HepG2 (cell line): Measurements from ENCODE around the gene CABP4. TPM values are rescaled to one million over a fixed set of nuclear protein-coding genes. Genes with fewer than 3 reads are reported as not detected.
A peak's percentile ranks its signal among the peaks of the same experiment; 100 is the strongest.

Source experiments
- ETV5 ChIP-seq: IDR thresholded peaks from 2 replicates; pipeline ENCODE4 v1.6.1; 2018; ENCODE audit warnings: missing biosample characterization, missing genetic modification reagents, inconsistent platforms, borderline replicate concordance
- FOXA3 ChIP-seq: IDR thresholded peaks from 2 replicates; pipeline ENCODE4 v1.6.1; 2016; ENCODE audit warnings: missing genetic modification reagents, missing compliant biosample characterization
- KLF13 ChIP-seq: sonication (generic); formaldehyde crosslinking; IDR thresholded peaks from 2 replicates; pipeline ENCODE4 v1.4.0; 2020; ENCODE audit warnings: mild to moderate bottlenecking, missing genetic modification reagents
- KMT2B ChIP-seq: IDR thresholded peaks from 2 replicates; pipeline ENCODE4 v1.6.1; 2016; ENCODE audit warnings: missing genetic modification reagents, missing compliant biosample characterization
- MBNL3 ChIP-seq: fragments of 250-450 bp; sonication (Bioruptor Pico); conservative IDR thresholded peaks from 2 replicates; pipeline ENCODE4 v1.8.0; 2022; ENCODE audit warnings: mild to moderate bottlenecking, inconsistent platforms
- NCOA5 ChIP-seq: sonication (generic); formaldehyde crosslinking; IDR thresholded peaks from 2 replicates; pipeline ENCODE4 v1.4.0; 2020; ENCODE audit warnings: missing genetic modification reagents
- NONO ChIP-seq, 2 experiments: fragments of 450-650 bp in 1 of 2; sonication (generic) in 1 of 2; formaldehyde crosslinking in 1 of 2; IDR thresholded peaks in 1 of 2; conservative IDR thresholded peaks in 1 of 2; 2 replicates each; pipeline versions ENCODE4 v1.6.1 to v1.8.0; 2017 to 2022; ENCODE audit warnings: mild to moderate bottlenecking in 1 of 2, missing genetic modification reagents in 1 of 2, moderate library complexity in 1 of 2
- RXRB ChIP-seq: IDR thresholded peaks from 2 replicates; pipeline ENCODE4 v1.6.1; 2016; ENCODE audit warnings: borderline replicate concordance, missing genetic modification reagents, missing compliant biosample characterization
- SALL2 ChIP-seq: sonication (generic); formaldehyde crosslinking; IDR thresholded peaks from 2 replicates; pipeline ENCODE4 v1.8.1; 2023; ENCODE audit warnings: mild to moderate bottlenecking, missing genetic modification reagents, inconsistent platforms
- TP53 ChIP-seq: sonication (generic); formaldehyde crosslinking; conservative IDR thresholded peaks from 2 replicates; pipeline ENCODE4 v1.4.0; 2020; ENCODE audit warnings: missing genetic modification reagents
- TSC22D2 ChIP-seq: sonication (generic); formaldehyde crosslinking; IDR thresholded peaks from 2 replicates; pipeline ENCODE4 v1.5.1; 2020; ENCODE audit warnings: missing genetic modification reagents, mild to moderate bottlenecking, borderline replicate concordance
- polyA plus RNA-seq, 8 experiments: library from polyadenylated mRNA; depleted of rRNA in 3 of 8; stranded (reverse) in 7 of 8; unstranded in 1 of 8; fragments of >200 nt; fragmentation: Illumina TruSeq in 4 of 8; extraction: Trizol in 4 of 8; gene quantifications; 2 replicates each; pipeline versions ENCODE4 v1.2.1 to v1.2.3, GENCODE V29; 2011 to 2016; ENCODE audit warnings: low read depth in 4 of 8, missing spikeins in 1 of 8, mixed read lengths in 1 of 8; ENCODE audit not compliant: insufficient read depth in 1 of 8
- total RNA-seq, 5 experiments: library from RNA; depleted of rRNA; stranded (reverse); fragments of >200 nt; fragmentation: Illumina TruSeq; extraction: Trizol; gene quantifications; 2 replicates each; pipeline ENCODE4 v1.2.3, GENCODE V29; 2016; ENCODE audit warnings: low read depth in 1 of 5
- TF ChIP-seq, protein P1 (sequence below): sonication (generic); formaldehyde crosslinking; IDR thresholded peaks from 2 replicates; pipeline ENCODE4 v1.5.1; 2020; ENCODE audit warnings: mild to moderate bottlenecking, missing genetic modification reagents, borderline replicate concordance
- TF ChIP-seq, protein P2 (sequence below): sonication (generic); formaldehyde crosslinking; IDR thresholded peaks from 2 replicates; pipeline ENCODE4 v1.5.0; 2020; ENCODE audit warnings: missing genetic modification reagents
- TF ChIP-seq, protein P3 (sequence below): IDR thresholded peaks from 2 replicates; pipeline ENCODE4 v1.6.1; 2018; ENCODE audit warnings: missing genetic modification reagents
- TF ChIP-seq, protein P4 (sequence below): sonication (generic); formaldehyde crosslinking; IDR thresholded peaks from 2 replicates; pipeline ENCODE4 v1.8.1; 2023; ENCODE audit warnings: mild to moderate bottlenecking, inconsistent platforms, moderate library complexity, missing genetic modification reagents, borderline replicate concordance
- TF ChIP-seq, protein P5 (sequence below): sonication (generic); formaldehyde crosslinking; IDR thresholded peaks from 2 replicates; pipeline ENCODE4 v1.9.0; 2022; ENCODE audit warnings: missing genetic modification reagents, mild to moderate bottlenecking, borderline replicate concordance

The CABP4 gene
- total and polyA plus RNA-seq, 2 of the 13 experiments (the other 11 are each of a cell fraction or from before 2014, with no cell fraction given) = not detected

DNA sequence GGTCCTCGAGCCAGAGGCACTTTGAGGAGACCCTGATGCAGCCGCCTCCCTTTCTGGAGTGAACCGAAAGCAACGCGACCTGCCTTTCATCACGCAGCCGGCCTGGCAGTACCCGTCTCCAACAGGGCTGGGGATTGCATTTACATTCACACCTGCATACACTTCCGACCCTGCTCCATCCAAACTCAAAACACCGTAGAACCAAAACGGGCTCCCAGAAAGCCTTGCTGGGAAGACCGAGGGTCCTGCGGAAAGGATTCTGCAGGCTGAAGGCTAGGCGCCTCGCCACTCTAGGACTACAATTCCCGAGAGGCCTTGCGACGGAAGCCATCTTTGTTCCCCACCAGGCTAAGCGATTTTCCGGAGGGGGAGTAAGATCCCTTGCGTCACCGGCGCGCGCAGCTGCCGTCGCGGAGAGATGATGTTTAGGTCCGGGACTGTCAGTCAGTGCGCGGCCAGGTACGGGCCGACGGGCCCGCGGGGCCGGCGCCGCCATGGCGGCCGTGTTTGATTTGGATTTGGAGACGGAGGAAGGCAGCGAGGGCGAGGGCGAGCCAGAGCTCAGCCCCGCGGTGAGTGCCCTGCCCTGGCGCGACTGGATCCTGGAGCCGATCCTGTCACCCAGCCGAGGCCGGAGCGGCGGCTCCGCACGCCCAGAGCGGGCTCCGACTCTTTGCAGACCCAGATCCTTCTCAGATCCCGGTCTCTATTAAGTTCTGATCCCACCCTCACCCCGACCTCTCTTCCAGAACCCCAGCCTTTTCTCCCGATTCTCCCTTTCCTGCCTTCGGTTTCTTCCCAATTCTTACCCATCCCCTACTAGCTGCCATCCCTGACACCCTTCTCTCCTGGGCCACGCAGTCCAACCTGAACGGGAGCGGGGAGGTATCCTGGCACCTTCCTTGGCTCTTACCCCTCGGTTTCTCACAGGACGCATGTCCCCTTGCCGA lies 26.8 kb upstream of the CABP4 start, which contains the start of gene RPS6KB2 (continued):
- TF ChIP-seq KLF13 (peak; percentile 24; the same call in 1 of the 2 replicates), KMT2B (peak; percentile 85), TP53 (CRISPR knock-in tag) (peak; percentile 72), RXRB (CRISPR knock-in tag) (peak; percentile 52; the same call in 1 of the 2 replicates), TSC22D2 (0 out of 2 replicates have a peak, but pooled peaks have one; percentile 34), NONO (IDR thresholded peaks at IDR 0.05) (no peak), NONO (CRISPR knock-in tag; conservative IDR thresholded peaks at IDR 0.05) (peak; percentile 82; the same call in 1 of the 2 replicates), SALL2 (CRISPR knock-in tag) (peak; percentile 93), MBNL3 (CRISPR knock-in tag) (no peak), NCOA5 (CRISPR knock-in tag) (no peak), FOXA3 (peak; percentile 60; the same call in 1 of the 2 replicates), ETV5 (peak; percentile 80; the same call in 1 of the 2 replicates)
- TF ChIP-seq, protein P1, sequence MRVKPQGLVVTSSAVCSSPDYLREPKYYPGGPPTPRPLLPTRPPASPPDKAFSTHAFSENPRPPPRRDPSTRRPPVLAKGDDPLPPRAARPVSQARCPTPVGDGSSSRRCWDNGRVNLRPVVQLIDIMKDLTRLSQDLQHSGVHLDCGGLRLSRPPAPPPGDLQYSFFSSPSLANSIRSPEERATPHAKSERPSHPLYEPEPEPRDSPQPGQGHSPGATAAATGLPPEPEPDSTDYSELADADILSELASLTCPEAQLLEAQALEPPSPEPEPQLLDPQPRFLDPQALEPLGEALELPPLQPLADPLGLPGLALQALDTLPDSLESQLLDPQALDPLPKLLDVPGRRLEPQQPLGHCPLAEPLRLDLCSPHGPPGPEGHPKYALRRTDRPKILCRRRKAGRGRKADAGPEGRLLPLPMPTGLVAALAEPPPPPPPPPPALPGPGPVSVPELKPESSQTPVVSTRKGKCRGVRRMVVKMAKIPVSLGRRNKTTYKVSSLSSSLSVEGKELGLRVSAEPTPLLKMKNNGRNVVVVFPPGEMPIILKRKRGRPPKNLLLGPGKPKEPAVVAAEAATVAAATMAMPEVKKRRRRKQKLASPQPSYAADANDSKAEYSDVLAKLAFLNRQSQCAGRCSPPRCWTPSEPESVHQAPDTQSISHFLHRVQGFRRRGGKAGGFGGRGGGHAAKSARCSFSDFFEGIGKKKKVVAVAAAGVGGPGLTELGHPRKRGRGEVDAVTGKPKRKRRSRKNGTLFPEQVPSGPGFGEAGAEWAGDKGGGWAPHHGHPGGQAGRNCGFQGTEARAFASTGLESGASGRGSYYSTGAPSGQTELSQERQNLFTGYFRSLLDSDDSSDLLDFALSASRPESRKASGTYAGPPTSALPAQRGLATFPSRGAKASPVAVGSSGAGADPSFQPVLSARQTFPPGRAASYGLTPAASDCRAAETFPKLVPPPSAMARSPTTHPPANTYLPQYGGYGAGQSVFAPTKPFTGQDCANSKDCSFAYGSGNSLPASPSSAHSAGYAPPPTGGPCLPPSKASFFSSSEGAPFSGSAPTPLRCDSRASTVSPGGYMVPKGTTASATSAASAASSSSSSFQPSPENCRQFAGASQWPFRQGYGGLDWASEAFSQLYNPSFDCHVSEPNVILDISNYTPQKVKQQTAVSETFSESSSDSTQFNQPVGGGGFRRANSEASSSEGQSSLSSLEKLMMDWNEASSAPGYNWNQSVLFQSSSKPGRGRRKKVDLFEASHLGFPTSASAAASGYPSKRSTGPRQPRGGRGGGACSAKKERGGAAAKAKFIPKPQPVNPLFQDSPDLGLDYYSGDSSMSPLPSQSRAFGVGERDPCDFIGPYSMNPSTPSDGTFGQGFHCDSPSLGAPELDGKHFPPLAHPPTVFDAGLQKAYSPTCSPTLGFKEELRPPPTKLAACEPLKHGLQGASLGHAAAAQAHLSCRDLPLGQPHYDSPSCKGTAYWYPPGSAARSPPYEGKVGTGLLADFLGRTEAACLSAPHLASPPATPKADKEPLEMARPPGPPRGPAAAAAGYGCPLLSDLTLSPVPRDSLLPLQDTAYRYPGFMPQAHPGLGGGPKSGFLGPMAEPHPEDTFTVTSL (CRISPR knock-in tag) = no peak
- TF ChIP-seq, protein P2, sequence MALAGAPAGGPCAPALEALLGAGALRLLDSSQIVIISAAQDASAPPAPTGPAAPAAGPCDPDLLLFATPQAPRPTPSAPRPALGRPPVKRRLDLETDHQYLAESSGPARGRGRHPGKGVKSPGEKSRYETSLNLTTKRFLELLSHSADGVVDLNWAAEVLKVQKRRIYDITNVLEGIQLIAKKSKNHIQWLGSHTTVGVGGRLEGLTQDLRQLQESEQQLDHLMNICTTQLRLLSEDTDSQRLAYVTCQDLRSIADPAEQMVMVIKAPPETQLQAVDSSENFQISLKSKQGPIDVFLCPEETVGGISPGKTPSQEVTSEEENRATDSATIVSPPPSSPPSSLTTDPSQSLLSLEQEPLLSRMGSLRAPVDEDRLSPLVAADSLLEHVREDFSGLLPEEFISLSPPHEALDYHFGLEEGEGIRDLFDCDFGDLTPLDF (CRISPR knock-in tag) = peak; percentile 78
- TF ChIP-seq, protein P3, sequence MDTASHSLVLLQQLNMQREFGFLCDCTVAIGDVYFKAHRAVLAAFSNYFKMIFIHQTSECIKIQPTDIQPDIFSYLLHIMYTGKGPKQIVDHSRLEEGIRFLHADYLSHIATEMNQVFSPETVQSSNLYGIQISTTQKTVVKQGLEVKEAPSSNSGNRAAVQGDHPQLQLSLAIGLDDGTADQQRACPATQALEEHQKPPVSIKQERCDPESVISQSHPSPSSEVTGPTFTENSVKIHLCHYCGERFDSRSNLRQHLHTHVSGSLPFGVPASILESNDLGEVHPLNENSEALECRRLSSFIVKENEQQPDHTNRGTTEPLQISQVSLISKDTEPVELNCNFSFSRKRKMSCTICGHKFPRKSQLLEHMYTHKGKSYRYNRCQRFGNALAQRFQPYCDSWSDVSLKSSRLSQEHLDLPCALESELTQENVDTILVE (CRISPR knock-in tag) = peak; percentile 68
- TF ChIP-seq, protein P4, sequence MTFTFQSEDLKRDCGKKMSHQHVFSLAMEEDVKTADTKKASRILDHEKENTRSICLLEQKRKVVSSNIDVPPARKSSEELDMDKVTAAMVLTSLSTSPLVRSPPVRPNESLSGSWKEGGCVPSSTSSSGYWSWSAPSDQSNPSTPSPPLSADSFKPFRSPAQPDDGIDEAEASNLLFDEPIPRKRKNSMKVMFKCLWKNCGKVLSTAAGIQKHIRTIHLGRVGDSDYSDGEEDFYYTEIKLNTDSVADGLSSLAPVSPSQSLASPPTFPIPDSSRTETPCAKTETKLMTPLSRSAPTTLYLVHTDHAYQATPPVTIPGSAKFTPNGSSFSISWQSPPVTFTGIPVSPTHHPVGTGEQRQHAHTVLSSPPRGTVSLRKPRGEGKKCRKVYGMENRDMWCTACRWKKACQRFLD (CRISPR knock-in tag) = peak; percentile 90
- TF ChIP-seq, protein P5, sequence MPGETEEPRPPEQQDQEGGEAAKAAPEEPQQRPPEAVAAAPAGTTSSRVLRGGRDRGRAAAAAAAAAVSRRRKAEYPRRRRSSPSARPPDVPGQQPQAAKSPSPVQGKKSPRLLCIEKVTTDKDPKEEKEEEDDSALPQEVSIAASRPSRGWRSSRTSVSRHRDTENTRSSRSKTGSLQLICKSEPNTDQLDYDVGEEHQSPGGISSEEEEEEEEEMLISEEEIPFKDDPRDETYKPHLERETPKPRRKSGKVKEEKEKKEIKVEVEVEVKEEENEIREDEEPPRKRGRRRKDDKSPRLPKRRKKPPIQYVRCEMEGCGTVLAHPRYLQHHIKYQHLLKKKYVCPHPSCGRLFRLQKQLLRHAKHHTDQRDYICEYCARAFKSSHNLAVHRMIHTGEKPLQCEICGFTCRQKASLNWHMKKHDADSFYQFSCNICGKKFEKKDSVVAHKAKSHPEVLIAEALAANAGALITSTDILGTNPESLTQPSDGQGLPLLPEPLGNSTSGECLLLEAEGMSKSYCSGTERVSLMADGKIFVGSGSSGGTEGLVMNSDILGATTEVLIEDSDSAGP (CRISPR knock-in tag) = peak; percentile 68; the same call in 1 of the 2 replicates
